ENCODE measurements around the gene RAD51B.

DNA sequence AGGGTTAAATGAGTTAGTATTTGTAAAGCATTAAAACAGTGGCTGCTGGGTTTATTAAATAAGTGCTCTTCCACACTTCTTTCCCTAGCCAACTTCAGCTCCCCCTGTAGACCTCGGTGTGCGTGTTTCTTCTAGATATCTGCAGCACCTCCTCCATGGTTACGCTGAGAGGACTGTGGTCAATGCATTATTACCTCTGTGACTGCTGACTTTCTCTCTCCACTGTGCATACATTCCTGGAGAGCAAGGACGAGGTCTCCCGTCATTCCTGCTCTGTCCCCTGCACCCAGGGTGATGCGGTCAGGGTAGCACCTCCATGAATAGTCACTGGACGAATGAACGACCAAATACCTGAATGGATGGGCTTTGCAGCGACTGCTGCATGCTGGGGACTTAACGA lies 928.7 kb downstream of the RAD51B start:
- TF ChIP-seq, protein P1, sequence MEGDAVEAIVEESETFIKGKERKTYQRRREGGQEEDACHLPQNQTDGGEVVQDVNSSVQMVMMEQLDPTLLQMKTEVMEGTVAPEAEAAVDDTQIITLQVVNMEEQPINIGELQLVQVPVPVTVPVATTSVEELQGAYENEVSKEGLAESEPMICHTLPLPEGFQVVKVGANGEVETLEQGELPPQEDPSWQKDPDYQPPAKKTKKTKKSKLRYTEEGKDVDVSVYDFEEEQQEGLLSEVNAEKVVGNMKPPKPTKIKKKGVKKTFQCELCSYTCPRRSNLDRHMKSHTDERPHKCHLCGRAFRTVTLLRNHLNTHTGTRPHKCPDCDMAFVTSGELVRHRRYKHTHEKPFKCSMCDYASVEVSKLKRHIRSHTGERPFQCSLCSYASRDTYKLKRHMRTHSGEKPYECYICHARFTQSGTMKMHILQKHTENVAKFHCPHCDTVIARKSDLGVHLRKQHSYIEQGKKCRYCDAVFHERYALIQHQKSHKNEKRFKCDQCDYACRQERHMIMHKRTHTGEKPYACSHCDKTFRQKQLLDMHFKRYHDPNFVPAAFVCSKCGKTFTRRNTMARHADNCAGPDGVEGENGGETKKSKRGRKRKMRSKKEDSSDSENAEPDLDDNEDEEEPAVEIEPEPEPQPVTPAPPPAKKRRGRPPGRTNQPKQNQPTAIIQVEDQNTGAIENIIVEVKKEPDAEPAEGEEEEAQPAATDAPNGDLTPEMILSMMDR (IDR thresholded peaks at IDR 0.05), result no peak
- no peak for TF ChIP-seq EP300 (IDR thresholded peaks at IDR 0.05; ENCODE audit: low read depth)
